Stimulated activated CD4-positive, alpha-beta T cell treated with anti-CD3 and anti-CD28 coated beads, Interleukin-15, amount 100 ng/mL, for 24 hours (primary cell): ENCODE results near the gene C3.
A peak's percentile ranks its signal among the peaks of the same experiment; 100 is the strongest.
"Not testable (repeated sequence)": the region's sequence is repeated elsewhere in the genome, so short reads cannot be mapped to it uniquely, and the experiment has no call there.

ENCODE experiments used
- DNase-seq: peaks from one replicate; pipeline ENCODE4 v3.0.0-alpha.2; 2020

The C3 gene

DNA sequence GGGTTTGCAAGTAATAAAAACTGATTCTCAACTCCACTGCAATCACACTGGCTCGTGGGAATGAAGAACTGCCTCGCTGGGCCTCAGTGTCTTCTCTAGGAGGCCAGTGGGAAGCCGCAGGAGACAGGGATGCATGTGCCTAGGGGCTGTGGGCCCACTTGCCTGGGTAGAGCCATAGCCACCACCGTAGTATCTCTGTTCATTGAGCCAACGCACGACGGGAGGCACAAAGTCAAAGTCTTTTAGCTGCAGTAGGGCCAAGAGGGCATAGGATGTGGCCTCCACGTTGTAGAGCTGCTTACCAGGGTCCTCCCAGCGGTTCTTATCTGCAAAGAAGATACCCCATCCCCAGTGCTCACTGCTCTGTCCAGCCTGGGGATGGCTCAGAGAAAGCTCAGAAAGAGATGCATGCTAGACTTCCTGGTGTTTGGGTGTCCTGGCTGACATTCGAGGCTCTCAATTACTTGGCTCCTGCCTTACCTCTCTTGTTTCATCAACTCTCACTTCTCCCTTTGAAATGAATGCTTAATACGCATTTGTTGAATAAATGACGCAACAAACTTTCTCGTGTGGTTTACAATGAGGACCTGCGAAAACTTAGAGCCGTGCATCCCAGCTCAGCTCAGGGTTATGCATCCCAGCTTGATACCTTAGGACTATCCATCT is 34.4 kb downstream of the C3 start:
- DNase-seq, result no peak

DNA sequence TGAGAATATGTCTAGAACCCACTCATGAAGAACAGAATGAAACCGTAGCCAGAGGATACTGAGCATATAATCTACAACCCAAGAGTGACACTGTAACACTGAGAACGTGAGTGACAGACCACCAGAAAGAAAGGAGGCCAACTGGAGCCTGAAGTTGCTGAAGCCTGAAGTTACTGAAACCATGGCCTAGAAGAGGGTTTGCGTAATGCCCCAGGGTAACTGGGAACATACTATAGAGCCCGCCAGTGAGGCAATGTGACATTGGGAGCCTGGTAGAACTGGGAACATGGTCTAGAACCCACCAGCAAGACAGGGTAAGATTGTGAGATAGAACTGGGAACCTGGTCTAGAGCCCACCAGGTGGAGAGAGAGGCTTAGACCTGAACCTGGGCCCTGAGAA is 35.0 kb downstream of the C3 start:
- DNase-seq, result no peak

DNA sequence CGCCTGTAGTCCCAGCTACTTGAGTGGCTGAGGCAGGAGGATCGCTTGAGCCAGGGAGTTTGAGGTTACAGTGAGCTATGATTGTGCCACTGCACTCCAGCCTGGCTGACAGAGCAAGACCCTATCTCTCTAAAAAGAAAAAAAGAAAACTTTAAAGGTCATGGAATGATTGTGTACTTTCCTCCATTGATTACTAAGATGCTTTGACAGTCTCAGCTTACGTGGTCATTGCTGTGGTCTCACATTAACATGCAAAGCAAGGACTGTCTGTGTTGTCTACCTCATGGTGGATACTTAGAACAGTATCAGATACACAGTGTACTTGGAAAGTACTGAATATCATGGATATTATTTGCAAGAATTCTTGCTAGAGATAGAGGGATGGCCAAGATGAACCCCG is 36.5 kb downstream of the C3 start:
- DNase-seq, result no peak

DNA sequence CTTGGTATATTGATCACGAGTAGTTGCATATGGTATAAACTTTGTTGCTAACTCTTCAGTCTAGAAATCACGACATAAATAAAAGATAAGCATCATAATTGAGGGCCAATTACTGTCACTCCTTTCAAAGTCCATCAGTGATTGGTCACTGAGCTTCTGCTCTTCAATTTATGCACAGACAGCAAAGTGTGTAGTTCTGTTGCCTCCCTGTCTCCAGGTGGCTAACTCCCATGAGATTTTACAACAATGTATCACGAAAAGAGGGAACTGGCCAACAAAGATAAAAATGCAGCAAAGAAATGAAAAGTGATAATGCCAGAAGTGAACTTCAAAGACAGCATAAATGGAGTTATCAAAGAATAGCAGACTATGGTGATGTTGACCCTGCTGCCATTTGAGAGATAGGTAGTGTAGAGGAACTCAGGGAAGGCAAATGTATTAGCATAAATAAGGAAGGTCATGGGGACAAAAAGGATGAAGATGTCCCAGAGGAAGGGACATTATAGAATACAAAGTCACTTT is 37.8 kb downstream of the C3 start:
- DNase-seq, result no peak

GRCh38 chr19:6680141-6680540 is 40.3 kb downstream of the C3 start:
- no peak for DNase-seq

GRCh38 chr19:6679139-6679538 is 41.3 kb downstream of the C3 start:
- DNase-seq, result no peak

DNA sequence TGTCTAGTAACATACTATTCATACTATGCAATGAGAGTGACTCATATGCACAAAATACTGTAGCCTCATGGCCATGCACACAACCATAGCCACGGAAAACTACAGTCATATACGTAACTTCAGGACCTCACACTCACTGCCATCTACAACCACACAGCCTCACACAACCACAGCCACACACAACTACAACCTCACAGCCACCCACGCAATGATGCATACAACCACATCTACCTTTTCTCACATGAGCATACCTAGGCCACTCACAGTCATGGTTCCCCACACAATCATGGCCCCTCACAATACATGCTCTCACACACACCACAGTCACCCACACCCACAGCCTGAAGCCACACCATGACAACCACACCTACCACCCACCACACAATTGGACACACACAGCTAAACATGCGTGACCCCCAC is 41.8 kb downstream of the C3 start:
- DNase-seq, result peak; percentile 86

- peak; percentile 72 for DNase-seq
These were observed 42.4 kb downstream of the C3 start for GRCh38 chr19:6677883-6678689.

DNA sequence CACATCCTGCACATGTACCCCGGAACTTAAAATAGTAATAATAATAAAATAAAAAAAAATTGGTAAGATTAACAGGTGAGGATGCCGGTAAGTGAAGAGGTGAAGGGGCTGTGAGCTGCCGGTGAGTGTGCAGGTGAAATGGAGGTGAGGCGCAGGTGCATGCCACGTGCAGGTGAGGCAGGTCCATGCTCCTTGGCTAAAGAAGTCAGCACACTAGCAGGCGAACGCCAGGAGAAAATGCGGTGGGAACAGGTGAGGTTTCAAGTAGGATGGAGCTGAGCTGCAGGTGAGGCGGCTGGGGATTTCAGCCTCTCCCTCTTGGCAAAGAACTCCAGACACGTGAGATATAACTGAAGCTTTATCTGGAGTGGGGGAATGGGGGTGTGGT is 43.0 kb downstream of the C3 start:
- DNase-seq, result no peak

- no peak for DNase-seq
These were observed 44.2 kb downstream of the C3 start for GRCh38 chr19:6676288-6676687.

DNA sequence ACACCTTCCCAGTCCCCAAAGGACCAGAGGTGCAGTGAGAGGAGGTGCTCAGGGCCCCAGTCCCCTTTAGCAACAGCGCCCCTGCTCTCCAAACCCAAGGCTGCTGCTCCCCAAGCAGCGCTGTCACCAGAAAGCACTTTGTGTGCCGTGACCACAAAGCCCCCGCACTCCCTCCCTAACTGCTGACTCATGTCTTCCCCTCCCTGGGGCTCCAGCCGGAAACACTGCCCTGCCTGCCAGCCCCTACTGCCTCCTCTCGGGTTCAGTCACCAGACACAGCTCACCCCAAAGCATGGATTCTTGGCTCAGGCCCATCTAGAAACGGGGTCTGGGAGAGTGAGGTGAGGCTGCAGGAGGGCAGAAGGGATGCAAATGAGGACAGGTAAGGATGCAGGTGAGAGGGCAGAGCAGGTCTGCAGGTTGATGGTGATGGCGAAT is 45.6 kb downstream of the C3 start:
- peak; percentile 95 for DNase-seq

DNA sequence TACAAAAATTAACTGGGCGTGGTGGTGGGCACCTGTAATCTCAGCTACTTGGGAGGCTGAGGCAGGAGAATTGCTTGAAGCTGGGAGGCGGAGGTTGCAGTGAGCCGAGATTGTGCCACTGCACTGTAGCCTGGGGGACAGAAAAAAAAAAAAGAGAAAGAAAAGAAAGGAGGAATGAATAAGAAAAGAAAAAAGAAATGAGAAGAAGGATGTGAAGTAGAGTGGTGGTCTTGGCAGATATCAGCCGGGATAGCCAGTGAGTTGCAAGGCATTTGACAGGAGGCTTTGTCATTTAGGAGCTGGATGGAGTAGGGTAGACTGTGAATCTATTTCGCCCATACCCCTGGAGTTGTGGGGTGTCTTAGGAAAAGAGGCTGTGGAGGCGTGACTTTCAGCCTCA is 46.0 kb downstream of the C3 start:
- not testable (repeated sequence) for DNase-seq

DNA sequence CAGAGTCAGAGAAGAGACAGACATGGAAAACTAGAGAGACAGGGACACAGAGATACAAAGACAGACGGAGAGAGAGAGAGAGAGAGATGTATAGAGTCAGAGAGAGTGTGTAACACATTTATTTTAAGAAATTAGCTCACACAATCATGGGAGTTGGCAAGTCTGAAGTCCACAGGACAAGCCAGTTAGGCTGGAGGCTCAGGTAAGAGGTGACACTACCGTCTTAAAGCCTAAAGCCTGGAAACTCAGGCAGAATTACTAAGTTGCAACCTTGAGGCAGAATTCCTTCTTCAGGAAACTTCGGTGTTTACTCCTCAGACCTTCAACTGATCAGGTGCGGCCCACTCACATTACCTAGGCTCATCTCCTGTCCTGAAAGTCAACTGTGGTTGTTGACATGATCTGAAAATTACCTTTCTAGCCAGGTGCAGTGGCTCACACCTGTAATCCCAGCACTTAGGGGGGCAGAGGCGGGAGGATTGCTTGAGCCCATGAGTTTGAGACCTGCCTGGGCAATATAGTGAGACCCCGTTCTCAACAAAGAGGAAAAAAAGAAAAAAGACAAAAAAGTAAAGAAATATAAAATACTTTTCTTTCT is 47.7 kb downstream of the C3 start:
- no peak for DNase-seq

GRCh38 chr19:6671960-6672359 is 48.5 kb downstream of the C3 start:
- DNase-seq, result no peak

- DNase-seq, result peak; percentile 61
These were observed 51.8 kb downstream of the C3 start for GRCh38 chr19:6668691-6669090.

- DNase-seq, result peak; percentile 69
These were observed 53.3 kb downstream of the C3 start for GRCh38 chr19:6667114-6667627.

- no peak for DNase-seq
These were observed 55.5 kb downstream of the C3 start for GRCh38 chr19:6664916-6665315.

GRCh38 chr19:6663236-6664201 is 56.9 kb downstream of the C3 start:
- DNase-seq, result peak; percentile 68

DNA sequence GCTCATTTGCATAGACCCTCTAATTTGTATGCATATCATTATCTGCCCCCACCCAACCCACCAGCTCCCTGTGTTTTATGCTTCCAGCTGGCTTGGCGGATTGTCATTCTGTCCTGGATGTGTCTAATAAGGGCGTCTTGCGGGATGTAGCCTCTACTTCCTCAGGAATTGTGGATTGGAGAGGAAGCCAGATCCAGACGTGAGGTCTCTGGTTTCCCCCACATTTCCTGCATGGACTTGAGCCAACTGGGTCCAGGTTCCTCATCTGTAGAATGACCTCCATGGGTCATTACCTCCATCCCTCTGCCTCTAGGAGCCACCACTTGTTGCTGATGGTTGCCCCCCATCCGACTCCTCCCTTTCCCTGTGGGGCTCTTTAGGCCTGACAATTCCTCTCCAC is 57.7 kb downstream of the C3 start:
- no peak for DNase-seq

DNA sequence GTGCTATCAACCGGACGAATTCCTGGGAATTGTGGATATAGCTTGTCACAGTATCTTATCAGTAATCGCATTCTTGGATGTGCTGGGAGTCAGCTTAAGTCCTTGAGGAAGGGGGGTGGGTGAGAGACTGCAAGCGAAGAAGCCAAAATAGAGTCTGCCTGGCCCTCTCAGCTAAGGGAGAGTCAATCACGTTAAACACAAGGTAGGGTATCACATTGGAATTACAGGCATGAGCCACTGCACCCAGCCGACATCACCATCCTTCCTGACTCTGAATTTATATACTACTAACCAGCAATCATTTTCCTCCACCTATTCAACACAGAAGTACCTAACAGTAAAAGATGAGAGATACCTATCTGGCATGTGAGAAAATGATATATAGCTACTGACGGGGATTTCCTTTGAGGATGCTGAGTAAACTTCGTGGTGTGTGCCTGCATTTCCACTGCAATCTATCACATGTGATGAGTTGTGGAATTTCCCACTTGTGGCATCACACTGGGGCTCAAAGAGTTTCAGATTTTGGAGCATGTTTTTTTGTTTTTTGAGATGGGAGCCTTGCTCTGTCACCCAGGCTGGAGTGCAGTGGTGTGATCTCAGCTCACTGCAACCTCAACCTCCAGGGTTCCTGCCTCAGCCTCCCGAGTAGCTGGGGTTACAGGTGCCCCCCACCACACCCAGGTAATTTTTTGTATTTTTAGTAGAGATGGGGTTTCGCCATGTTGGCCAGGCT is 58.8 kb downstream of the C3 start:
- DNase-seq, result peak; percentile 74

DNA sequence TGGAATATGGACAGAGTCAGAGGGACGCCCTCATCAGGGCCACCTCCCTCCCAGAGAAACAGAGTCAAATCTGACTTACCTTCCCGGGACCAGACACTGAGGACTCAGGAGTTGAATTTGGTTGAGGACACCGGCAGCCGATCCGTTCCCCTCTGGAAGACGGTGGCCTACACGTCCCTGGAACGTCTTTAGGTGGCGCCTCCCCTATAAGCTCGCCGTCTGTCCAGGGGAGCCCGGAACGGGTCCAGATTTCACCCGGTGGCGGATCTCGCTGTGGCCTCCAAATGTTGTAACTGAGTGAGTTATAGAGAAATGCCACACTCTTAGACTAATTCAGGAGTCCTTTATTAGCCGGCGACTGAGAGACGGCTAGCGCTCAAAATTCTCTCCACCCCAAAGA is 59.5 kb downstream of the C3 start:
- DNase-seq, result no peak

GRCh38 chr19:6656390-6656789 is 64.1 kb downstream of the C3 start:
- DNase-seq, result not testable (repeated sequence)
